Upper lobe of right lung (tissue), 1 donor: ENCODE results near the gene SEC24C. TPM values are rescaled to one million over a fixed set of nuclear protein-coding genes. Genes with fewer than 3 reads are reported as not detected.

Source experiments
- ATAC-seq: fragments of 200-7000 bp; cut with Tn5 transposase; one replicate; pipeline ENCODE4 v1.9.1; 2020; ENCODE audit warnings: mild to moderate bottlenecking, moderate library complexity
- DNase-seq: peaks from one replicate; pipeline ENCODE4 v3.0.0-alpha.2; 2020
- H3K27ac ChIP-seq: fragments of 200-600 bp; one replicate; pipeline ENCODE4 v1.8.0; 2022
- H3K27me3 ChIP-seq: fragments of 200-600 bp; one replicate; pipeline ENCODE4 v1.8.0; 2022; ENCODE audit warnings: mild to moderate bottlenecking
- H3K36me3 ChIP-seq: fragments of 200-600 bp; one replicate; pipeline ENCODE4 v1.8.0; 2022
- H3K4me1 ChIP-seq: fragments of 200-600 bp; one replicate; pipeline ENCODE4 v1.8.0; 2022
- H3K4me3 ChIP-seq: fragments of 200-600 bp; one replicate; pipeline ENCODE4 v1.8.0; 2022; ENCODE audit warnings: mild to moderate bottlenecking
- H3K9me3 ChIP-seq: fragments of 200-600 bp; one replicate; pipeline ENCODE4 v1.8.0; 2022
- CTCF ChIP-seq: fragments of 200-600 bp; IDR thresholded peaks from one replicate; pipeline ENCODE4 v1.8.0; 2022; ENCODE audit warnings: antibody characterized with exemption
- intact Hi-C: fragments of 100-400 bp; cut with DNase I; formaldehyde crosslinking; loops from one replicate; pipeline ENCODE4 v1.11.0; 2022
- total RNA-seq: library from RNA; stranded (reverse); fragmentation: NEBNext Ultra II Directional; extraction: Animal tissue kit (Norgen Biotek cat#: 25700); gene quantifications from one replicate; pipeline ENCODE4 v1.2.1, GENCODE V29; 2021
- donor health status: DM: no; HTN: yes; CAD: no; lungs with severe emphysema.

The SEC24C gene
- total RNA-seq, 1 donor from 2014 or later, result 71.0 TPM

- no peak overlapping the region for H3K4me3 ChIP-seq
- H3K4me1 ChIP-seq, result peaks cover 19% of the 10 kb centered on the region
- ATAC-seq (no peak), DNase-seq (no peak)
- H3K36me3 ChIP-seq, result peaks cover 38% of the 10 kb centered on the region
- TF ChIP-seq CTCF, result no peak
- H3K9me3 ChIP-seq, result no peaks in the 10 kb centered on the region
- intact Hi-C loops, result no loop called here
- no peak overlapping the region for H3K27ac ChIP-seq
- no peaks in the 10 kb centered on the region for H3K27me3 ChIP-seq
Observed at GRCh38 chr10:73812657-73813056, 68.5 kb downstream of the SEC24C start.

GRCh38 chr10:73813333-73813732 lies 69.2 kb downstream of the SEC24C start:
- Histone ChIP-seq H3K9me3 (no peaks in the 10 kb centered on the region), H3K4me1 (peaks cover 19% of the 10 kb centered on the region), H3K27me3 (no peaks in the 10 kb centered on the region), H3K36me3 (peaks cover 31% of the 10 kb centered on the region), H3K4me3 (no peak overlapping the region), H3K27ac (no peak overlapping the region)
- no peak for TF ChIP-seq CTCF
- no peak for DNase-seq
- intact Hi-C loops, result no loop called here
- ATAC-seq, result no peak

- peaks cover 24% of the 10 kb centered on the region for H3K4me1 ChIP-seq
- no peak overlapping the region for H3K4me3 ChIP-seq
- DNase-seq, result no peak
- H3K27me3 ChIP-seq, result no peaks in the 10 kb centered on the region
- no peak for TF ChIP-seq CTCF
- H3K9me3 ChIP-seq, result no peaks in the 10 kb centered on the region
- ATAC-seq, result no peak
- H3K27ac ChIP-seq, result no peak overlapping the region
- H3K36me3 ChIP-seq, result peaks cover 30% of the 10 kb centered on the region
- intact Hi-C loops, result no loop called here
Observed at GRCh38 chr10:73814276-73814895, 70.2 kb downstream of the SEC24C start.

GRCh38 chr10:73814896-73815718 lies 70.9 kb downstream of the SEC24C start:
- ATAC-seq (no peak), DNase-seq (no peak)
- TF ChIP-seq CTCF, result no peak
- H3K9me3 ChIP-seq, result no peaks in the 10 kb centered on the region
- no peak overlapping the region for H3K27ac ChIP-seq
- peaks cover 21% of the 10 kb centered on the region for H3K4me1 ChIP-seq
- no peaks in the 10 kb centered on the region for H3K27me3 ChIP-seq
- no peak overlapping the region for H3K4me3 ChIP-seq
- peaks cover 30% of the 10 kb centered on the region for H3K36me3 ChIP-seq
- intact Hi-C loops, result no loop called here

GRCh38 chr10:73815719-73816030 lies 71.5 kb downstream of the SEC24C start:
- ATAC-seq (no peak), DNase-seq (no peak)
- no peak overlapping the region for H3K4me3 ChIP-seq
- intact Hi-C loops, result no loop called here
- no peaks in the 10 kb centered on the region for H3K27me3 ChIP-seq
- H3K27ac ChIP-seq, result peak overlapping the region; percentile 31
- no peak for TF ChIP-seq CTCF
- peaks cover 30% of the 10 kb centered on the region for H3K36me3 ChIP-seq
- H3K9me3 ChIP-seq, result no peaks in the 10 kb centered on the region
- peaks cover 15% of the 10 kb centered on the region for H3K4me1 ChIP-seq
